ENCODE results near the gene TSPOAP1.

The TSPOAP1 gene

GRCh38 chr17:58276423-58276822 is 52.2 kb downstream of the TSPOAP1 start:
- no peak for DNase-seq

- no peak for DNase-seq
Measured at GRCh38 chr17:58275417-58275816, 53.2 kb downstream of the TSPOAP1 start.

- no peak for DNase-seq
Measured at GRCh38 chr17:58273453-58274104, 55.0 kb downstream of the TSPOAP1 start.

- no peak for DNase-seq
Measured at GRCh38 chr17:58272367-58273280, 56.0 kb downstream of the TSPOAP1 start.

- no peak for DNase-seq
Measured at GRCh38 chr17:58271216-58271931, 57.2 kb downstream of the TSPOAP1 start.

GRCh38 chr17:58270476-58271215 is 57.9 kb downstream of the TSPOAP1 start:
- no peak for DNase-seq

- DNase-seq, result no peak
Measured at GRCh38 chr17:58269557-58270291, 58.9 kb downstream of the TSPOAP1 start.

- DNase-seq, result no peak
Measured at GRCh38 chr17:58268774-58269556, 59.6 kb downstream of the TSPOAP1 start.

GRCh38 chr17:58268326-58268725 is 60.3 kb downstream of the TSPOAP1 start:
- no peak for DNase-seq

- no peak for DNase-seq
Measured at GRCh38 chr17:58267347-58268324, 61.0 kb downstream of the TSPOAP1 start.

- DNase-seq, result no peak
Measured at GRCh38 chr17:58265902-58266875, 62.4 kb downstream of the TSPOAP1 start.

- no peak for DNase-seq
Measured at GRCh38 chr17:58265271-58265670, 63.3 kb downstream of the TSPOAP1 start.

- no peak for DNase-seq
Measured at GRCh38 chr17:58264407-58265103, 64.0 kb downstream of the TSPOAP1 start.

GRCh38 chr17:58263773-58264172 is 64.8 kb downstream of the TSPOAP1 start:
- peak; percentile 52 for DNase-seq

GRCh38 chr17:58262149-58262548 is 66.4 kb downstream of the TSPOAP1 start:
- DNase-seq, result no peak

GRCh38 chr17:58254803-58255202 is 73.8 kb downstream of the TSPOAP1 start:
- no peak for DNase-seq

GRCh38 chr17:58253082-58253481 is 75.5 kb downstream of the TSPOAP1 start:
- no peak for DNase-seq

- no peak for DNase-seq
Measured at GRCh38 chr17:58252141-58252540, 76.5 kb downstream of the TSPOAP1 start.
